HEK293 (cell line): ENCODE data around the gene LGALS4.
A peak's percentile ranks its signal among the peaks of the same experiment; 100 is the strongest.

Experiments
- CTCF ChIA-PET: fragments of 350-600 bp; formaldehyde crosslinking; extraction: SDS; loops from one replicate; lab custom pipeline; 2021; ENCODE audit warnings: antibody characterized with exemption; lab: Yijun Ruan, JAX
- POLR2A ChIA-PET: fragments of 300-600 bp; formaldehyde crosslinking; extraction: SDS; loops from one replicate; lab custom pipeline; 2020; ENCODE audit warnings: antibody characterized with exemption, inconsistent platforms; lab: Yijun Ruan, JAX
- H3K27ac ChIP-seq: fragments of 200-500 bp; sonication (Bioruptor generic); 2 replicates; pipeline ENCODE4 v1.5.1; 2014; ENCODE audit warnings: low read depth, low read length, control low read depth, inconsistent platforms; ENCODE audit errors: extremely low read depth
- H3K36me3 ChIP-seq, 2 experiments: fragments of 200-500 bp in 1 of 2; sonication (Bioruptor generic) in 1 of 2; 1 replicate in 1 of 2; 2 replicates in 1 of 2; pipeline ENCODE4 v1.5.1; 2014 to 2017; ENCODE audit warnings: inconsistent platforms in 2 of 2, low read length in 2 of 2; ENCODE audit not compliant: control insufficient read depth in 2 of 2, insufficient read depth in 1 of 2
- H3K4me1 ChIP-seq: fragments of 200-500 bp; sonication (Bioruptor generic); 2 replicates; pipeline ENCODE4 v1.5.1; 2014; ENCODE audit warnings: mild to moderate bottlenecking, low read length, inconsistent platforms; ENCODE audit not compliant: control insufficient read depth, insufficient read depth
- H3K4me3 ChIP-seq: 2 replicates; pipeline ENCODE4 v1.5.1; 2011; ENCODE audit warnings: low read depth, mild to moderate bottlenecking, control low read depth, low read length, moderate library complexity
- H3K9me3 ChIP-seq: fragments of 200-500 bp; sonication (Bioruptor generic); 2 replicates; pipeline ENCODE4 v1.5.1; 2014; ENCODE audit warnings: low read depth, low read length, inconsistent platforms; ENCODE audit not compliant: control insufficient read depth, insufficient read depth
- OSR2 ChIP-seq: fragments of 450-650 bp; formaldehyde crosslinking; IDR thresholded peaks from 2 replicates; pipeline ENCODE4 v1.5.1; 2016; ENCODE audit warnings: missing biosample characterization, missing genetic modification characterization
- SCRT1 ChIP-seq: fragments of 450-650 bp; formaldehyde crosslinking; IDR thresholded peaks from 2 replicates; pipeline ENCODE4 v1.5.1; 2016; ENCODE audit warnings: missing biosample characterization, missing genetic modification characterization, borderline replicate concordance
- ZBTB17 ChIP-seq: fragments of 450-650 bp; formaldehyde crosslinking; IDR thresholded peaks from 2 replicates; pipeline ENCODE4 v1.5.1; 2016; ENCODE audit warnings: missing biosample characterization, missing genetic modification characterization
- ZBTB20 ChIP-seq: fragments of 450-650 bp; formaldehyde crosslinking; IDR thresholded peaks from 2 replicates; pipeline ENCODE4 v1.5.1; 2016; ENCODE audit warnings: missing biosample characterization, missing genetic modification characterization
- ZNF114 ChIP-seq: fragments of 450-650 bp; formaldehyde crosslinking; IDR thresholded peaks from 2 replicates; pipeline ENCODE4 v1.5.0; 2017; ENCODE audit warnings: missing biosample characterization, missing genetic modification characterization
- ZNF184 ChIP-seq: fragments of 450-650 bp; IDR thresholded peaks from 2 replicates; pipeline ENCODE4 v1.5.1; 2018; ENCODE audit warnings: missing biosample characterization, mild to moderate bottlenecking, missing genetic modification characterization
- ZNF19 ChIP-seq: fragments of 450-650 bp; formaldehyde crosslinking; IDR thresholded peaks from 2 replicates; pipeline ENCODE4; 2016; ENCODE audit warnings: missing biosample characterization, missing genetic modification characterization, low read depth
- ZNF24 ChIP-seq: fragments of 450-650 bp; formaldehyde crosslinking; IDR thresholded peaks from 2 replicates; pipeline ENCODE4 v1.5.1; 2016; ENCODE audit warnings: missing biosample characterization, missing genetic modification characterization
- ZNF404 ChIP-seq: fragments of 450-650 bp; formaldehyde crosslinking; IDR thresholded peaks from 2 replicates; pipeline ENCODE4 v1.5.1; 2017; ENCODE audit warnings: missing biosample characterization, missing genetic modification characterization
- ZNF433 ChIP-seq: fragments of 450-650 bp; formaldehyde crosslinking; IDR thresholded peaks from 2 replicates; pipeline ENCODE4 v1.5.1; 2016; ENCODE audit warnings: missing biosample characterization, missing genetic modification characterization, low read depth
- ZNF624 ChIP-seq: fragments of 450-650 bp; formaldehyde crosslinking; IDR thresholded peaks from 2 replicates; pipeline ENCODE4 v1.5.1; 2017; ENCODE audit warnings: missing biosample characterization, missing genetic modification characterization
- ZNF654 ChIP-seq: fragments of 450-650 bp; formaldehyde crosslinking; IDR thresholded peaks from 2 replicates; pipeline ENCODE4 v1.5.1; 2016; ENCODE audit warnings: low read depth, missing biosample characterization, missing genetic modification characterization
- ZNF670 ChIP-seq: fragments of 450-650 bp; formaldehyde crosslinking; IDR thresholded peaks from 2 replicates; pipeline ENCODE4 v1.5.1; 2016; ENCODE audit warnings: missing biosample characterization, missing genetic modification characterization, low read depth
- ZNF747 ChIP-seq: fragments of 450-650 bp; formaldehyde crosslinking; IDR thresholded peaks from 2 replicates; pipeline ENCODE4 v1.5.1; 2016; ENCODE audit warnings: missing biosample characterization, missing genetic modification characterization
- ZNF785 ChIP-seq: fragments of 450-650 bp; formaldehyde crosslinking; IDR thresholded peaks from 2 replicates; pipeline ENCODE4 v1.5.1; 2016; ENCODE audit warnings: missing biosample characterization, missing genetic modification characterization
- TF ChIP-seq, protein P1 (sequence below): fragments of 450-650 bp; formaldehyde crosslinking; IDR thresholded peaks from 2 replicates; pipeline ENCODE4 v1.5.1; 2017; ENCODE audit warnings: missing biosample characterization, missing genetic modification characterization
- TF ChIP-seq, protein P2 (sequence below): fragments of 450-650 bp; formaldehyde crosslinking; IDR thresholded peaks from 2 replicates; pipeline ENCODE4 v1.5.1; 2016; ENCODE audit warnings: missing biosample characterization, missing genetic modification characterization
- TF ChIP-seq, protein P3 (sequence below): fragments of 450-650 bp; formaldehyde crosslinking; IDR thresholded peaks from 2 replicates; pipeline ENCODE4 v1.5.1; 2016; ENCODE audit warnings: missing biosample characterization, missing genetic modification characterization
- TF ChIP-seq, protein P4 (sequence below): fragments of 450-650 bp; formaldehyde crosslinking; IDR thresholded peaks from 2 replicates; pipeline ENCODE4 v1.5.1; 2017; ENCODE audit warnings: missing biosample characterization, missing genetic modification characterization

Gene LGALS4

DNA sequence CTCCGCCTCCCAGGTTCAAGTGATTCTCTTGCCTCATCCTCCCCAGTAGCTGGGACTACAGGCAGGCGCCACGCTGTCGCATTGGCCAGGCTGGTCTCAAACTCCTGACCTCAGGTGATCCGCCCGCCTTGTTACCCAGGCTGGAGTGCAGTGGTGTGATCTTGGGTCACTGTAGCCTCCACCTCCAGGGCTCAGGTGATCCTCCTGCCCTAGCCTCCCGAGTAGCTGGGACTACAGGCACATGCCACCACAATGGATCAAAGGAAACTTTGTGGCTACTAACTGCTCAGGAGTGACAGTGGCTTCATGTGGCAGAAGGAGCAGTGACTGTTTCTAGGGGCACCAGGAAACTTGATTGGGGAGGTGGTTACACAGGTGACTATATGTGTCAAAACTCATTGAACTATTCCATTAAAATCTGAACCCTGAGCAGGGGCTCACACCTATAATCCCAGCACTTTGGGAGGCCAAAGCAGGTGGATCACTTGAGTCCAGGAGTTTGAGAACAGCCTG, 27.5 kb downstream of the LGALS4 start:
- H3K4me1 ChIP-seq: 0 out of 2 replicates have a peak, but pooled peaks cover 2% of the 10 kb centered on the region
- H3K4me3 ChIP-seq: no peak overlapping the region
- ChIA-PET CTCF (interaction anchor here (0.7 to 5.7 kb wide), 2 partner anchors 16 to 1045 kb away, joined by 3 to 21 read pairs; no protein-coding TSS in a partner anchor), POLR2A (interaction anchor here (1.0 kb wide), 1 partner anchor 64 kb away, joined by 3 read pairs; no protein-coding TSS in a partner anchor)
- TF ChIP-seq ZNF670 (tag by site-specific recombination) (no peak), SCRT1 (tag by site-specific recombination) (no peak), ZNF114 (no peak), ZNF184 (tag by site-specific recombination) (no peak), ZNF624 (tag by site-specific recombination) (no peak), ZBTB20 (no peak), ZNF747 (no peak), OSR2 (tag by site-specific recombination) (peak; percentile 15; the same call in 1 of the 2 replicates), ZNF785 (tag by site-specific recombination) (no peak), ZNF433 (tag by site-specific recombination) (no peak), ZNF654 (tag by site-specific recombination) (no peak), ZNF24 (tag by site-specific recombination) (no peak)
- TF ChIP-seq, protein P1, sequence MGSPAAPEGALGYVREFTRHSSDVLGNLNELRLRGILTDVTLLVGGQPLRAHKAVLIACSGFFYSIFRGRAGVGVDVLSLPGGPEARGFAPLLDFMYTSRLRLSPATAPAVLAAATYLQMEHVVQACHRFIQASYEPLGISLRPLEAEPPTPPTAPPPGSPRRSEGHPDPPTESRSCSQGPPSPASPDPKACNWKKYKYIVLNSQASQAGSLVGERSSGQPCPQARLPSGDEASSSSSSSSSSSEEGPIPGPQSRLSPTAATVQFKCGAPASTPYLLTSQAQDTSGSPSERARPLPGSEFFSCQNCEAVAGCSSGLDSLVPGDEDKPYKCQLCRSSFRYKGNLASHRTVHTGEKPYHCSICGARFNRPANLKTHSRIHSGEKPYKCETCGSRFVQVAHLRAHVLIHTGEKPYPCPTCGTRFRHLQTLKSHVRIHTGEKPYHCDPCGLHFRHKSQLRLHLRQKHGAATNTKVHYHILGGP (tag by site-specific recombination): no peak
- TF ChIP-seq, protein P2, sequence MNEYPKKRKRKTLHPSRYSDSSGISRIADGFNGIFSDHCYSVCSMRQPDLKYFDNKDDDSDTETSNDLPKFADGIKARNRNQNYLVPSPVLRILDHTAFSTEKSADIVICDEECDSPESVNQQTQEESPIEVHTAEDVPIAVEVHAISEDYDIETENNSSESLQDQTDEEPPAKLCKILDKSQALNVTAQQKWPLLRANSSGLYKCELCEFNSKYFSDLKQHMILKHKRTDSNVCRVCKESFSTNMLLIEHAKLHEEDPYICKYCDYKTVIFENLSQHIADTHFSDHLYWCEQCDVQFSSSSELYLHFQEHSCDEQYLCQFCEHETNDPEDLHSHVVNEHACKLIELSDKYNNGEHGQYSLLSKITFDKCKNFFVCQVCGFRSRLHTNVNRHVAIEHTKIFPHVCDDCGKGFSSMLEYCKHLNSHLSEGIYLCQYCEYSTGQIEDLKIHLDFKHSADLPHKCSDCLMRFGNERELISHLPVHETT (tag by site-specific recombination): no peak
- TF ChIP-seq, protein P3, sequence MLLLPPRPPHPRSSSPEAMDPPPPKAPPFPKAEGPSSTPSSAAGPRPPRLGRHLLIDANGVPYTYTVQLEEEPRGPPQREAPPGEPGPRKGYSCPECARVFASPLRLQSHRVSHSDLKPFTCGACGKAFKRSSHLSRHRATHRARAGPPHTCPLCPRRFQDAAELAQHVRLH (tag by site-specific recombination): no peak
- TF ChIP-seq, protein P4, sequence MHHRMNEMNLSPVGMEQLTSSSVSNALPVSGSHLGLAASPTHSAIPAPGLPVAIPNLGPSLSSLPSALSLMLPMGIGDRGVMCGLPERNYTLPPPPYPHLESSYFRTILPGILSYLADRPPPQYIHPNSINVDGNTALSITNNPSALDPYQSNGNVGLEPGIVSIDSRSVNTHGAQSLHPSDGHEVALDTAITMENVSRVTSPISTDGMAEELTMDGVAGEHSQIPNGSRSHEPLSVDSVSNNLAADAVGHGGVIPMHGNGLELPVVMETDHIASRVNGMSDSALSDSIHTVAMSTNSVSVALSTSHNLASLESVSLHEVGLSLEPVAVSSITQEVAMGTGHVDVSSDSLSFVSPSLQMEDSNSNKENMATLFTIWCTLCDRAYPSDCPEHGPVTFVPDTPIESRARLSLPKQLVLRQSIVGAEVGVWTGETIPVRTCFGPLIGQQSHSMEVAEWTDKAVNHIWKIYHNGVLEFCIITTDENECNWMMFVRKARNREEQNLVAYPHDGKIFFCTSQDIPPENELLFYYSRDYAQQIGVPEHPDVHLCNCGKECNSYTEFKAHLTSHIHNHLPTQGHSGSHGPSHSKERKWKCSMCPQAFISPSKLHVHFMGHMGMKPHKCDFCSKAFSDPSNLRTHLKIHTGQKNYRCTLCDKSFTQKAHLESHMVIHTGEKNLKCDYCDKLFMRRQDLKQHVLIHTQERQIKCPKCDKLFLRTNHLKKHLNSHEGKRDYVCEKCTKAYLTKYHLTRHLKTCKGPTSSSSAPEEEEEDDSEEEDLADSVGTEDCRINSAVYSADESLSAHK (tag by site-specific recombination): peak; percentile 92
- H3K9me3 ChIP-seq: no peaks in the 10 kb centered on the region
- H3K36me3 ChIP-seq: no peaks in the 10 kb centered on the region; a peak in 1 of 3 replicates
- H3K27ac ChIP-seq: no peak overlapping the region

DNA sequence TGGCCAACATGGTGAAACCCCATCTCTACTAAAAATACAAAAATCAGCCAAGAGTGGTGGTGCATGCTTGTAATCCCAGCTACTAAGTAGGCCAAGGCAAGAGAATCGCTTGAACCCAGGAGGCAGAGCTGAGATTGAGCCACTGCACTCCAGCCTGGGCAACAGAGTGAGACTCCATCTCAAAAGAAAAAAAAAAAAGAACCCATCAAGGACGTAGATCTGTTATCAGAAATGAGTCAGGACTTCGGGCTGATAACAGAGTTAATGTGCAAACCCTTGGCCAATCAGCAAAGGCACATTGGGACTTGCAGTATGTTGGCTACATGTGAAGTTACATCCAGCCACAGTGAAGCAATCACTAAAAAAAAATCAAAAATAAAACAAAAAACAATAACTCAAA, 28.5 kb downstream of the LGALS4 start:
- no peaks in the 10 kb centered on the region; a peak in 1 of 3 replicates for H3K36me3 ChIP-seq
- no peak overlapping the region for H3K27ac ChIP-seq
- CTCF ChIA-PET: interaction anchor here (1.0 to 5.7 kb wide), 2 partner anchors 15 to 239 kb away, joined by 3 to 21 read pairs; no protein-coding TSS in a partner anchor
- H3K9me3 ChIP-seq: no peaks in the 10 kb centered on the region
- H3K4me3 ChIP-seq: no peak overlapping the region
- TF ChIP-seq ZNF19 (no peak), ZBTB17 (peak; percentile 67), ZNF404 (tag by site-specific recombination) (no peak)
- POLR2A ChIA-PET: interaction anchor here (0.6 to 0.7 kb wide), 2 partner anchors 65 to 121 kb away, joined by 3 read pairs; no protein-coding TSS in a partner anchor
- H3K4me1 ChIP-seq: 0 out of 2 replicates have a peak, but pooled peaks cover 2% of the 10 kb centered on the region
